Measurements from ENCODE around the gene LIN7B.
A peak's percentile ranks its signal among the peaks of the same experiment; 100 is the strongest.

LIN7B gene

GRCh38 chr19:49094505-49095482, 19.4 kb upstream of the LIN7B start:
- no peak for DNase-seq

- peak; percentile 91 for DNase-seq
Measured at GRCh38 chr19:49097453-49098288, 16.5 kb upstream of the LIN7B start.

GRCh38 chr19:49098795-49099194, 15.4 kb upstream of the LIN7B start:
- DNase-seq = no peak

DNA sequence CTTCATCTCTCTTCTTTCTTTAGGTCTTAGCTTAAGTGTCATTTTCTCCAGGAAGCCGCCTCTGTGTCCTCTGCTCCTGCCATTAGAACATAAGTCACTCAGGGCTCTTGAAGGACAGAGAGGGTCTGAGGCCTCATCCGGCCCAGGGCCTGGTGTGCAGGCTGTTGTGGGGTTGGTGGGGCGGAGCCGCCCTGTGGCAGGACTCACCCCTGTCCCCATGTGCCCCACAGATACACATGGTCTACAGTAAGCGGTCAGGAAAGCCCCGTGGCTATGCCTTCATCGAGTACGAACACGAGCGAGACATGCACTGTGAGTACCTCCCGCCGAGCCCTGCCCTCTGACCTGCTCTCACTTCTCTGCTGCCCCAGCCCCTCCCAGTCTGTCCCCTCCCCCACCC, 13.0 kb upstream of the LIN7B start:
- DNase-seq = no peak

GRCh38 chr19:49102303-49102702, 11.9 kb upstream of the LIN7B start:
- DNase-seq = no peak

- DNase-seq = no peak
Measured at GRCh38 chr19:49103331-49104085, 10.7 kb upstream of the LIN7B start.

GRCh38 chr19:49104229-49104864, 9.8 kb upstream of the LIN7B start:
- DNase-seq = peak; percentile 64

- DNase-seq = peak; percentile 73
Measured at GRCh38 chr19:49106648-49107135, 7.5 kb upstream of the LIN7B start.

GRCh38 chr19:49107625-49108459, 6.3 kb upstream of the LIN7B start:
- DNase-seq = no peak

- DNase-seq = no peak
Measured at GRCh38 chr19:49109051-49109450, 5.1 kb upstream of the LIN7B start.

GRCh38 chr19:49109569-49110233, 4.5 kb upstream of the LIN7B start:
- DNase-seq = no peak

GRCh38 chr19:49110567-49110966, 3.6 kb upstream of the LIN7B start:
- DNase-seq = no peak

- no peak for DNase-seq
Measured at GRCh38 chr19:49111218-49111998, 2.8 kb upstream of the LIN7B start.

- DNase-seq = peak; percentile 88
Measured at GRCh38 chr19:49114630-49115363, 627 bp downstream of the LIN7B start.

GRCh38 chr19:49116544-49116943, 2.4 kb downstream of the LIN7B start:
- peak; percentile 1 for DNase-seq

DNA sequence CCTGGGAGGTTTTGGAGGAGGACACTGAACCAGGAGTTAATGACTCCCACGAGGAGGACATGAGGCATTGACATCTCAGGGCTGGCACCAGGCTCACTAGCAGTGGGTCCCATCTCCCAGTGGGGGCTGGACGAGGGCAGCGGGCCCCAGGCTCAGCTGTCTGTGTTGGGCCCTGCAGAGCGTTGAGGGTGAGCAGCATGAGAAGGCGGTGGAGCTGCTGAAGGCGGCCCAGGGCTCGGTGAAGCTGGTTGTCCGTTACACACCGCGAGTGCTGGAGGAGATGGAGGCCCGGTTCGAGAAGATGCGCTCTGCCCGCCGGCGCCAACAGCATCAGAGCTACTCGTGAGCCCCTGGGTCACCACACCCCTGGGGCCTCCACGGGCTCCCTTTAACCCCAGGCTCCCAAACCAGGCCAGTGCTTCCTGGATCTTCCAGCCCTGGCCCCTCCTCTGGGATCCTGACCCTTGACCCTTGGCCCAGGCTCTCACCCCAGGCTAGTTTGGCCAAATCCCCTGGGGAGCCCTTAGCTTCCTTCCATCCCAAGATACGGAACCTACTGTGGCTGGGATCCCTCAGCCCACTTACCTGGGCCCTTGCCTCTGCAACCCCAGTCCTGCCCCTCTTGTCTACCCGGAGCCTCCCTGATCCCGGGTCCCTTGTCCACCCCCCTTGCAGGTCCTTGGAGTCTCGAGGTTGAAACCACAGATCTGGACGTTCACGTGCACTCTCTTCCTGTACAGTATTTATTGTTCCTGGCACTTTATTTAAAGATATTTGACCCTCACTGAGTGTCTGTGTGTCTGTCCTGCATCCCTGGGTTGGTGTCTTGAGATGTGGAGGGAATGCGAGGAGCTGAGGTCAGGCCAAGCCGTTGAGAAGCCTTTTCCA, 3.8 kb downstream of the LIN7B start:
- no peak for DNase-seq

DNA sequence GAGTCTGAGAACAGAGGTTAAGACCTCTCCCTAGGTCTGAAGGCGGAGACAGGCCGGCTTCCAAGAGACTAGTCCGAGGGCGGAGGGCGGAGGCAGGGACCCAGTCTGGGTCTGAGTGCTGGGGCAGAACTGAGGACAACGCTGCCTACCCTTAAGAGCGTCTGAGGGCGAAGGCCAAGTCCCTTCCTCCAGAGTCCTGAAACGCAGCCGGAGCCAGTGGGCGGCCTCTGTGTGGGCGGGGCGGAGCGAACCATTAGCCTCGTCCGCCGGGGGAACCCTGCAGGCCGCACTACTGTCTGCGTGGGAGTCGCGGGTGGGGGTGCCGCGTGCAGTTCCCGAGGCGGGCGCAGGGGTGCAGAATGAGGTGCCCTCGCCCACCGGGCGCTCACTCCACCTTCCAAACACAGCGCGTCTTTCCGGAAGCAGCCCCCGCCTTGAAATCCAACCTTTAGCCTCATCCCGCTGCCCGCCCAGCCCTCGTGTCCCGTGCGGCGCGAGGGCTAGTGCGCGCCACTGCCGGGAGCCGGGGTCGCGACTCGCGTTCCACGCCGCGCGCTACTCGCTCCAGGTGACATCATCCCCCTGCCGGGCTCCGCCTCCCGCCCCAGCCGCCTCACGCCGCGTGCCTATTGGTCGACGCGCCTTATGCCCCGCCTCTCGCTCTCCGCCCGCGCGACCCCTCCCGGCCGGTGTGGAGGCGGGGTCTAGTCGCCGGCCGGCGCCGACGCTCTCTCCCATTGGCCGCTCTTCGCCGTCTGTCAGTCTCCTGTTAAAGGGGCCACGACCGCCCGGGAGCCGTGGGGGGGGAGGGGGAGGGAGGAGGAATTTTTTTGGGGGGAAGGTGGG, 4.6 kb downstream of the LIN7B start, which contains the start of gene C19orf73:
C19orf73 (minus strand) TSS at position 579 of the 846 bp plus-strand sequence; CDS start at position 458, 121 bp downstream.
- DNase-seq = peak; percentile 98
